Stimulated activated CD4-positive, alpha-beta T cell treated with anti-CD3 and anti-CD28 coated beads, Interleukin-2, amount 100 ng/mL, for 4 hours (primary cell): ENCODE data around the gene PLCB1.
"Not testable (repeated sequence)": the region's sequence is repeated elsewhere in the genome, so short reads cannot be mapped to it uniquely, and the experiment has no call there.

Source experiments
- DNase-seq: peaks from one replicate; pipeline ENCODE4 v3.0.0-alpha.2; 2020; ENCODE audit warnings: low read depth

Gene PLCB1

DNA sequence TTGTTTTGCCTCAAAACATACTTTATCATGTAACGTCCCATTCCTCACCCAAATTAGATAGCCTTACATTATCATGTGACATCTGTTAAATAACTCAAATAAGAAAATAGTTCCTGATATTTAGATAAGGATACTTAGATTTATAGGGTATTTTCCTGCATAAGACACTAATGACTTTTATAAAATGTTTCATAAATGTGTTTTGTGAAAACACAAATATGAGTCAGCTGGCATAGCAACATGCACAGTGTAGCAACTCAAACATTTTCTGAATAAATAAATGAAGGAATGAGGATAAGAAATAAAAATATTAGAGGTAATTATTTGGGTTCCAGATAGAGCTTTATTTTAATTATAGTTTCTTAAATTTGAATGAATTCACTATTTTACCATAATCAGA is 476.4 kb downstream of the PLCB1 start:
- no peak for DNase-seq

GRCh38 chr20:8616792-8617191 is 484.7 kb downstream of the PLCB1 start:
- no peak for DNase-seq

DNA sequence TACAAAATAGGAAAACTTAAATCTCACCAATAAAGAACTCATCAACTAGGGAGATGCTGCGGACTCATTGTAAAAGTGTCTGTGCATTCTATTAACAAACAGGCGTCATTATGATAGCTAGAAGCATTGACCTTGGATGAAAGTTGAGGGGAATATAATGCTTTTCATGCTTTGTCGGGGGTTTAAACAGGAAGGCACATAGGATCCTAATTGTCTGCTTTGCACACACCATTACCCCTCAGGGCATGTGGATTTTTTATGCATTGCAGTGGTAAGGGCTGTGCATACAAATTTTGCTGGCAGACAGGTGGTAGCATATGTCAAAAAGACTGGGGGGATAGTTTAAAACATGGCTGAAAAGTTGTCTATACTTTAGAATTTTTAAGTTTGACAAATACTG is 488.9 kb downstream of the PLCB1 start:
- no peak for DNase-seq

GRCh38 chr20:8624046-8624445 is 492.0 kb downstream of the PLCB1 start:
- DNase-seq, result no peak

- DNase-seq, result no peak
These were observed 492.6 kb downstream of the PLCB1 start for GRCh38 chr20:8624616-8625015.

DNA sequence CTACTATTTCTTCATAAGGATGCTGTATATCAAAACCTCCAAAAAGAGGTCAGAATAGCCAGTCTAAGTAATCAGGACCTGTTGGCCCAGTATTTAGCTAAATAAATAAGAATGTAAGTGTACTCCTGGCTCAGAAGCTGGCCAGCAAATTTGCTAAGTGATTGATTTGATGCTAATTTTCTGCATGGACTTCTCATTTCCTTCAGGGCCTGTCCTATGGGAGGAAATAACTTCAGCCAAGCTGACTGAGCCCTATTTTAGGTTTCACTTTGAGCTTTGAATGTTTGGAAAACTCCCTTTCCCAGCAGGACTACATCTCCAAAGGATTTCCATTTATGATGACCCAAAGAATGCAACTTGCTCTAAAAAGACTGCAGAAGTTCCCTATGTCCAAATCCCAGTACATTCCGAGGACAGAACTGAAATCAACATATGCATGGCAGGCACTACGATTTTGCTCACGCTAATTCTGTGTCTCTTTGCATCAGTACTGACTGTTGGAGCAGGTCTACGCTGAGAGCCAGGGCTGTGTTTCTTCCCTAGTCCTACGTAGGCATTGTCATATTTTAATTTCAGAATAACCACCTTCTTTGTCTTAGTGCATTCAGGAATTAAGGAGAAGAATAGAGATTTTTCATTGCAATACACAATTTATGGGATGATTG is 495.4 kb downstream of the PLCB1 start:
- DNase-seq, result no peak

GRCh38 chr20:8631271-8631670 is 499.2 kb downstream of the PLCB1 start:
- no peak for DNase-seq

DNA sequence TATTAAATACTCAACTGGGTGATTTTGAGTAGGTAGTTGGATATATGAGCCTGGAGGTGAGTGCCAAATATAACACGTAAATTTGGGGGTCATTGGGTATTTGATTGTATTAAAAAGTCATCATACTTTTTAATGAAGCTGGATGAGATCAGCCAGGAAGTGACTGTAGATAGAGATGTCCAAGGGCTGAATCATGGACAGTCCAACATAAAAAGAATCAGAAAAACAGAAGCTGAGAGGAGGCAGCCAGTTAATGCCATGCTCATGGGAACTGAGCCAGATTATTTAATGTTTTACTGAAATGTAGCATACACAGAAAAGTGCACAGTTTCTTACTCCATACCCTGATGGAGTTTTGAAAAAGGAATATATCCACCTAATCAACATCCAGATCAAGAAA is 501.3 kb downstream of the PLCB1 start:
- DNase-seq, result no peak

GRCh38 chr20:8635048-8635572 is 503.0 kb downstream of the PLCB1 start:
- no peak for DNase-seq

- no peak for DNase-seq
These were observed 503.8 kb downstream of the PLCB1 start for GRCh38 chr20:8635837-8636236.

GRCh38 chr20:8639112-8639778 is 507.2 kb downstream of the PLCB1 start:
- no peak for DNase-seq

DNA sequence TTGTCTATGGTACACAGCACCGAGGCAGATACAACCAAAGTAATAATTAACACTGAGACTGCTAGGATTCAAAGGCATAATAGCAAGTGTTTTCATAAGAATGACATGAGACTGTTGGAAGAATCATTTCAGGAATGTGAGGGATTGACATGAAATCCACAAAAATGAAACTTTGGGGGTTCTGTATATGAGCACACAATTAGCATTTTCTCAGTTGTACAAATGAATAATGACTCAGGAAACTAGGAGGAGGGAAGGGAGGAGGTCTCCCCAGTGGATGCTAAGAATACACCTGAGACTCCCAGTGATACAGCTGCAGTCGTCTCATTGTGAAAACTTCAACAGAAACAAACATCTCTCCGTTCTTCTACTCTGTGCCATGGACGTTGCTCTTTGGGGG is 508.4 kb downstream of the PLCB1 start:
- no peak for DNase-seq

- no peak for DNase-seq
These were observed 510.2 kb downstream of the PLCB1 start for GRCh38 chr20:8642247-8642646.

- not testable (repeated sequence) for DNase-seq
These were observed 512.4 kb downstream of the PLCB1 start for GRCh38 chr20:8644468-8644867.

- no peak for DNase-seq
These were observed 513.3 kb downstream of the PLCB1 start for GRCh38 chr20:8645326-8645725.

DNA sequence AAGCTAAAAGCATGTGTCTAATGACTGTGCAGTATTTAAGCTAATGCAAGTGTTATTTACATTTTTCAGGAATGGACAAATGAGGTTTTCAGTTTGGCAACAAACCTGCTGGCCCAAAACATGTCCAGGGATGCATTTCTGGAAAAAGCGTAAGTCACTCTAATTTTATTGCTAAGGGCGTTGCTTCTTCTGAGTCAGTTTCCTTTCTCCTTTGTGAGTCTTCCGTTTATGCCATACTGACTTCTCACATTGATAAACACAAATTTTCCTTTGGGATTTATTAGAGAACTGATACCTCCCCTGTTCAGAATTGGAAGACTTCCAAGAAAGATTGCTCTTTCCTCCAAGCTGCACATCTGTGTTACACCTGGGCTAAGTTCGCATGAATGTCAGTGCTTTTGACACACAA is 514.0 kb downstream of the PLCB1 start:
- DNase-seq, result no peak

GRCh38 chr20:8646716-8647115 is 514.6 kb downstream of the PLCB1 start:
- no peak for DNase-seq

- DNase-seq, result no peak
These were observed 515.9 kb downstream of the PLCB1 start for GRCh38 chr20:8647961-8648441.

DNA sequence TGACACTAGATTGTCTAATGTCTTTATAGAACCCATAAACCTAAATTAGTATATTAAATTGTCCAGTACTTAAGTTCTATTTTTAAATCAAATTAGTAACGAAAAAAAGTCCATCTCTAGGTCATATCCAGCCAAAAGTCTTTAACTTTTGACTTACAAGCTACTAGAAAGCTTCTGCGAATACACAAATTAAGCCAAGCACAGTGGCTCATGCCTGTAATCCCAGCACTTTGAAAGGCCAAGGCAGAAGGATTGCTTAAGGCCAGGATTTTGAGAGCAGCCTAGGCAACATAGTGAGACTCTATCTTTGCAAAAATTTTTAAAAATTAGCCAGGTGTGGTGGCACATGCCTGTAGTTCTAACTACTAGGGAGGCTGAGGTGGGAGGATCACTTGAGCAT is 516.4 kb downstream of the PLCB1 start:
- no peak for DNase-seq

GRCh38 chr20:8652396-8652795 is 520.3 kb downstream of the PLCB1 start:
- no peak for DNase-seq

DNA sequence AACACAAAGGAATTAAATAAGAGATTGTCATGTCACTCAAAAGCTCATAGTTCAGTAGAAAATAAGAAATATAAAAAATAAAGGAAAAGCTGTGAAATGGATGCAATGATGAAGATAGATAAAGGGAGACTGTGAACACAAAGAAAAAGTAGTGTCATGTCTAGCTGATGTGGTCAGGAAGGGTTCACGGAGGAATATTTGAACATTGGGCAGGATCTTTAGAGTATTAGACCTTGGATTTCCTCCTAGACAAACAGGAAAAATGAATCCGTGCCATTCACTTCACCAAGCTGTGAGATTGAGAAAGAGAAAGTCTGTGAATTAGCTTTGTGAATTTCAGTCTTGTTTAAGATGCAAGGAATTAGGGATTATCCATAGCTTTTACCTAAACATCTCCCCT is 522.4 kb downstream of the PLCB1 start:
- DNase-seq, result no peak

DNA sequence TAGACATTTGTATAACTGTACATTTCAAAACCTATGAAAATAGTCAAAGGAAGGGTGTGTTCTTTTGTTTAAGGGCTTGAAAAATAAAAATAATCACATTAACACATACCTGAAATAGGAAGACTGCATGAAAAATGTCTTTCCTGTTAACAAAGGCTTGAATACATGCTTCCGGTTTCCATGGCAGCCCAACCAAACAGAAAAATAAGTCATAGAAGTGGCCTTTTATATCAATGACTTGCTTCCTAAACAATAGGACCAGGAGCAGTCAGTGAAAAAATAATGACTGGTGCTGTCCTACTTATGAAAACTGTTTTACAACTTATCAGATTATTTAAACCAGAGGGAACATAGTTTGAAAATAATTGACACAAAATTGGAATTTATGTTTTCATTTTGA is 524.3 kb downstream of the PLCB1 start:
- DNase-seq, result no peak

- no peak for DNase-seq
These were observed 525.6 kb downstream of the PLCB1 start for GRCh38 chr20:8657664-8658063.

DNA sequence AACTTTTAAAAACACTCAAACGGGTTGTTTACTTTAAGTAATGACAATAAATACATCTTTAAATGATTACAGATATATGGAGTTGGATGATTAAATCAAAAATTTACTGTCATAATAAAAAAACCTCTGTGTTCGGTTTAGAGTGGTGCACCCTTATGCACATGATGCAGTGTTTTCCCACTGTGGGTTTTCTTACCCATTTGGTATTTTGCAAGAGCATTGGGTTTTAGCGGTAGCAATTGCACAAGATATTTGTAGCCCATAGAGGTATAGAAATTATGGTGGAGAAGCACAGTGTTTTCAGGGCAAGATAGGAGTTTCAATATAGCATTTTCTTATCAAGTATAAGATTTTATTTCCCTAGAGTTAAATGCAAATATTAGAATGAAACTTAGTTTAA is 526.0 kb downstream of the PLCB1 start:
- no peak for DNase-seq
